SKM-1 treated with dmso at 0.1 percent for 144 hours (cell line): ENCODE results near the gene FBXO42.
"Not testable (repeated sequence)": the region's sequence is repeated elsewhere in the genome, so short reads cannot be mapped to it uniquely, and the experiment has no call there.

Experiments used
- DNase-seq: peaks from one replicate; lab custom pipeline; 2025; ENCODE audit not compliant: unreplicated experiment; lab: John Stamatoyannopoulos, UW

Gene FBXO42

DNA sequence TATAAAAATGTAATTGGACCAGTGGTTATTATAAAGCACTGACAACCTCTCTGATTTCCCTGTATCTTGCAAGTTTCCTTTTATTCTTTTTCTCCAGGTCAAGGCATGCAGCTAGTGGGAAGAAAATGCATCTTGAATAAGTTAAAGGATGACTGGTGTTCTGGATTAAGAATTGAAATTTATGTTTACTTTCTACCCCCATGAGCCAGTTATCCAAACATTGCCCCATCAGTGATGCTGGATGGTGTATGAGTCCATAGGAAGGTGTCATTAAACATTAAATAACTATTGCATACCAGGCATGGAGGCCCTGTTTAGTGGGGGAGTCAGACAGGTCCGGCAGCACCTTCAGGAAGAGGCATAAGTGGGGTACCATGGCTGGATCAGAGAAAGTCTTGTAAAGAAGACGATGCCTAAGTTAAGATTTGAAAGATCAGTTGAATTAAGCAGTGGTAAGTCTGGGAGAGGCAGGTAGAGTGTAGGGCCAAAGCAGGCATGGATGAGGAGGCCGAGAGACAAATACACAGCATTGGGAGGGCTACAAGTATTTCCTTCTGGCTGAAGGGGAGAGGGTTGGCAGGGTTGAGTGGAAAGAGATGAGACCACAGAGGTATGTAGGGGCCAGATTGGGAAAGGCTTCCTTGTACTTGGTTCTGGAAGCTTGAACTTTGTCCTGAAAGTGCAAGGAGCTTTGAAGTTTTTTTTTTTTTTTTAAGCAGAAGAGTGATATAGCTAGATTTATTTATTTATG lies 20.4 kb upstream of the FBXO42 start:
- DNase-seq: no peak

DNA sequence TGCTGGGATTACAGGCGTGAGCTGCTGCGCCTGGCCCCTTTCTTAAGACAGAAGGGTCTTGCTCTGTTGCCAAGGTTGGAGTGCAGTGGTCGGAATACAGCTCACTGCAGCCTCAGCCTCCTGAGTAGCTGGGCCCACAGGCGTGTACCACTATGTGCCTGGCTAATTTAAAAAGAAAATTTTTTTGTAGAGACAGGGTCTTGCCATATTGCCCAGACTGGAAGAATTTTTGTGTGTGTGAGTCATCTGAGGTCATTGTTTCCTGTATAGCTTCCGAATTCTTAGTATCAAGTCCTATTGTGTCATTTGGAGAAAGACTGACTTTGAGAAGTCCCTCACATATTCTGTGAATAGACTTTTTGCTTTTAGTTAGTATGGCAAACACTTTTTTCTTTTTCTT lies 19.4 kb upstream of the FBXO42 start:
- DNase-seq: no peak

DNA sequence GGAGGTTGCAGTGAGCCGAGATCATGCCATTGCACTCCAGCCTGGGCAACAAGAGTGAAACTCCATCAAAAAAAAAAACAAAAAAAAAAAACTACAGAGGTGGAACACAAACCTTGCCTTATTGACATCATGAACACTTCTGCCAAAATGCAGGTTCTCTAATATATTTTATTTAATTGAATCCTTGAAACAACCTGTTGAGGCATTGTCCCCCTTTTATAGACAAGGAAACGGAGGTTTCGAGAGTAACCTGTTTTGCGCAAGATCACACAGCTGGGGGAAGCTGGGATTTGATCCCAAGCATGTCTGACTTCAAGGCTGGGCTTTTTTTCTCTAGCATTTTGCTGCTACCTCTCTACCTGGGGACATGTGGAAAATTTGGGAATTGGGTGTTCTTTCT lies 17.5 kb upstream of the FBXO42 start:
- no peak for DNase-seq

DNA sequence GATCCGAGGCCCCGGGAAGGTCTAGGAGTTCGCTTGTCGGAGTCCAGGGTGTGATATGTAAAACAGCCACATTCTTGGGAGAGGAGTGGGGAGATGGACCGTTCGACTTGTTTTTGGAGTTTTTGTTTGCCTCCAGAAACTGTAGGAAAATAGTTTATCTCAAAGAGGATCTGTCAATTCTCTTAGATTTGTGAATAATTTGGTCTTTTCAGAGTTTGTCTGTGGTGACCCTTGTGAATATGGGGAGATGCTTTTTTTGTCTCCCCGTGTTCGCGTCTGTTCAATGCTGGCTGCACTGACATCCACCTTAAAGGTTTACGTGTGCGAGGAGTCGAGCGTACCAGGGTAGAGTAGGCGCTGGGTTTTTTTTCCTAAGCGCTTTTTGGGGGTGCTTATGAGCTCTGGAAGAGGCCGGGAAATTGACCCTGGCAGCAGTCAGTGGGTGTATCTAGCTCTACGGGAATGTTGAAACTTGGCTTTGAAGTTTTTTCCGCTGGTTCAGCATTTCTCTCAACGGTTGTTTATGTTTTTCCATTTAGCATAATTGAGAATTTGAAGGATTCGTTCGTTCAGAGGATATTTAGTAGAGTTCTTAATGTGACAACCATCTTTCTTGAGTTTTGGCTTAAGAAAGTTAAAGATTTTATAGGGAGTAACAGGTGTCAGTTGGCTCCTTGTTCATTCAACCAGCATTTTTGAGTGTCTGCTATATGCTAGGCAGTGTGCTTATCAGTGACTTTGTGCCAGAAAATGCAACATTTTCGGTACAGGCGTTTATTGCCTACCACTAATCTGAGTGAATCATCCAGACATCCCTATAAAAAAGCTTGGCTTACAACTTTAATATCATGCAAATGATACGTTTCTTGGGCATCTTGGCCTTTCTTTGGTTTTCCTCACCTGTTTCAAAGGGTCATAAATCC lies 15.9 kb upstream of the FBXO42 start:
- no peak for DNase-seq

DNA sequence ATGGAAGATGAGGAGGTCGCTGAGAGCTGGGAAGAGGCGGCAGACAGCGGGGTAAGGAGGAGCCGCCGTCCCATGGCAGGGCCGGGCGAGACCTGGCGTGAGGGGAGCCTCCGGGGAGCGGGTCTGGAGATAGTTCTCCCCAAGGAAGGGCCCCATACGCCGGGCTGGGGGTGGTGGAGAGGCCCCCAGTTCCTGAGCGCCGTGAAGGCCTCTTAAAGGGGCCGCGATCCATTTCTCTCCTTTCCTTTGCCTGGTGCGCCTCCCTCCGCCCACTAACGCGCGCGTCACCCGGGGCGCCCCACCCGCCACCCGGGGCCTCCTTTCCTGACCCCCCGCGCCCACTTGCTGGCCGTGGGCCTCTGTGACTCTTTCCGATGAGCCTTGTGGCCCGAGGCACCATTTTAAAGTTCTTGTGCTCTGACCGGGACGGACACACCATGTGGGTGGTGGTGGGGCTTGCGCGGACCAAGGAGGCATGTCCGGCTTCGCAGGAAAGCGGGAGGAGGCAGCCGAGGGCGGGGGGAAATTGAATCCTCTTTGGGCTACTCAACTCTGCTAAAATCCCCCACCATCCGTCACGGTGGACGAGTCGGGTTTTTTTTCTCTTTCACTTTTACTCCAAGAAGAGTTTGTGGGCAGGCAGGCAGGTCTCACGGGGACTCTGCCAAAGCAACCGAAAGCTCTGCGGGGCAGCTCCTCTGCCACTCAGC lies 15.1 kb upstream of the FBXO42 start:
- DNase-seq: peak; percentile 89

DNA sequence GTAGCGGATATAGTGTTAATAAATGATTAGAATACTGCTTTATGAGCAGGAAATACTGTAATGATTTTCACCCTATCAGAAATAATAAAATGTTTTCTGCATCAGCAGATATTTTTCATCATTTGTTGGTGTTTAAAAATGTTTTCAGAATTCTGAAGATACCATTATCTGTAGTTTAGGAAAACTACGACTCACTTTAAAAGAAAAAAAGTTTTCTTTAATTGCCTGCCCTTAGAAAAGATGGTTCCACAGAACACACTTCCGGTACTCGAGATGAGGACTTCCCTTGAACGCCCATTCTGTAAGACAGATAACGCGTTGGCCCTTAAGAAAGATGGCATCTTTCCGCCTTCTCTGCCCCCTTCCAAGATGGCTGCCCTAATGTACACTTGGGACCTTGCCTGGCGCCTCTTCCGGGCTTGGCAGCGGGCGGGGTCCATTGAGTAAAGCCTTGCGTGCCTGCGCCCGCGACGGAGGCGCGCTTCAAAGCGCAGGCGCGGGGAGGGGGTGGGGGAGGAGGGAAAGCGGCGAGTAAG lies 14.5 kb upstream of the FBXO42 start, which contains the start of gene SZRD1:
SZRD1 (plus strand) TSS at position 521 of the 536 bp plus-strand sequence. CDS start 16 bp downstream, outside the sequence.
- DNase-seq: peak; percentile 98

DNA sequence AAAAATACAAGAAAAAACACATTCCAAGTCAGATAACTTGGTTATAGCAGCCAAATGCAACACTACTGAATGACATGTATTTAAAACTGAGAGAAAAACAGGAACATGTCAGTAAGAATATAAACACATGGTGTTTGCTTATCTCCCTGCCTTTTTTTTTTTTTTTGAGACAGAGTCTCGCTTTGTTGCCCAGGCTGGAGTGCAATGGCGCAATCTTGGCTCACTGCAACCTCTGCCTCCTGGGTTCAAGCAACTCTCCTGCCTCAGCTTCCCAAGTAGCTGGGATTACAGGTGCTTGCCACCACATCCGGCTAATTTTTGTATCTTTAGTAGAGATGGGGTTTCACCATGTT lies 12.8 kb upstream of the FBXO42 start:
- peak; percentile 17 for DNase-seq

DNA sequence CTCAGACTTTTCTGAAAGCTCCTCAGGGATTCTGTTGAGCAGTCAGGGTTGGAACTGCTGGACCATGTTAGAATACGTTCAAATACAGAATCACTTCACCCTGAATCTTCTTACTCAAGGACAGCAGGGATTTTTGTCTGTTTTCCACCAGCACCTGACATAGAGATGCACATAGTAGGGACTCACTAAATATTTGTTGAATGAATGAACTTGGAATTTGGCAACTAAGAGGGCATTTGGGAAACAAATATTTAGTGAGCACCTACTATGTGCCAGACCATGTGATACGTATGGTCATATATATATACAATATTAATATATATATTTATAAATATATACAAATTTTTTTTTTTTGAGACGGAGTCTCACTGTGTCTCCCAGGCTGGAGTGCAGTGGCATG lies 4.6 kb upstream of the FBXO42 start:
- no peak for DNase-seq

DNA sequence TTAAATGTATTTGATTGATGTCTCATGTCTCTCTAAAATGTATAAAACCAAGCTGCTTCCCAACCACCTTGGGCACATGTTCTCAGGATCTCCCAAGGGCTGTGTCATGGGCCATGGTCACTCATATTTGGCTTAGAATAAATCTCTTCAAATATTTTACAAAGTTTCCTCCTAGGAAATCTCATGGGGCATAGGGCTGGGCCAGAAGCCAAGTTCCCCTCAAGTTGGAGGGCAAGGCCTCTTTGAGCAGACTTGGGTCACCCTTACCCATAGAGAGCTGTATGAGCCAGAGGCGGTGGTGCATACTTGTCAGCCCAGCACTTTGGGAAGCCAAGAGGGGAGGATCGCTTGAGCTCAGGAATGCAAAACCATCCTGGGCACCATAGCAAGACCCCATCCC lies 2.3 kb upstream of the FBXO42 start:
- no peak for DNase-seq

DNA sequence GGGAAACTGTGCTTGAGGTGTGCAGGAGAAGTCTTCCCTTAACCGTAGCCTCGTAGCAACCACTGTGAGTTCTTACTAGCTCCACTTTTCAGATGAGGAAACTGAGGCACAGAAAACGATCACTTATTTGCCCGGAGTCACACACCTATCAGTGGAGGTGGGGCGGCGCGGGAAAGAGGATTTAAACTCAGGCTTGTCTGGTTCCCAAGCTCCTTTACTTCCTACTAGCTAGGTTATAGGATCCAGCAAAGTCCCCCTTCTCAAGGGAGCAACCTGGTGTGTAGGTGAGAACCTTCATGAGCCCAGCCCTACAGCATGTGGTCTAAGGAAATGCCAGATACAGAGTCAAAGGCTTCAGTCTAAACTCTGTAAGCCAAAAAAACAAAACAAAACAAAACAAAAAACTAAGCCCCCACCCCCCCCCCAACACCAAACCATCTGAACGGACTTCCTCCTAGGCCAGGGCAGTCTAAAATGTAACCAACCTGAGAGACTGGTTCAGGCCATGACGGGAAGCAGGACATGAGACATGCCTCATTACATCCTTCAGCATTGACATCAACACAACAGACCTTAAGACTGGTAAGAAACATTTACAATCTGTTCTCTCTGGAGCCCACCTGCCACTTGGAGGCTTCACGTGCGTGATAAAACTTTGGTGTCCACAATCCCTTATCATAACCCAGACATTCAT lies 709 bp upstream of the FBXO42 start:
- peak; percentile 31 for DNase-seq

- no peak for DNase-seq
These were observed 755 bp downstream of the FBXO42 start for GRCh38 chr1:16351456-16351993.

DNA sequence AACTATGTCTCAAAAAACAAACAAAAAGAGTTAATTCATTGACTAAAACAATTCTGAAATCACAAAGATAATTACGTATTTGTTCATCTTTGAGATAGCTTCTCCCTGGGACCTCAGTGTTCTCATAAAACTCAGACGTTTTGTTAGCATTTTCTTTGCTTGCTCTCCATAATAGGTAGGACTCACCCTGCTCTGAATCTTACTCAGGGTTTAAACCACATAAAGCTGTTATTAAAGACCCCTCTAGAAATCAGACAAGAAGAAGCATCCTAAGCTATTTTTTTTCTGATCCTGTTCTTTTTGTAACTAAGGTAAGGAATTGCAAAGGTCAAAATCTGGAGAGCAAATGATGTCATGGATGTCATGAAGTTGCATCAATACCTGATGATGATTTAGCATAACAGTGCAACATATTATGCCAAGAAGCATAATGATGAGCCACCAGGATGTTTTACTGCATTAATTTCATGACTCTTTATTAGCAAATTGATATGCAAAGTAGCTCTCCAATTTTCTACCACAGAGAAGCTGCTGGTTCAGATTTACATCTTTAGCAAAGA lies 2.4 kb downstream of the FBXO42 start:
- DNase-seq: no peak

DNA sequence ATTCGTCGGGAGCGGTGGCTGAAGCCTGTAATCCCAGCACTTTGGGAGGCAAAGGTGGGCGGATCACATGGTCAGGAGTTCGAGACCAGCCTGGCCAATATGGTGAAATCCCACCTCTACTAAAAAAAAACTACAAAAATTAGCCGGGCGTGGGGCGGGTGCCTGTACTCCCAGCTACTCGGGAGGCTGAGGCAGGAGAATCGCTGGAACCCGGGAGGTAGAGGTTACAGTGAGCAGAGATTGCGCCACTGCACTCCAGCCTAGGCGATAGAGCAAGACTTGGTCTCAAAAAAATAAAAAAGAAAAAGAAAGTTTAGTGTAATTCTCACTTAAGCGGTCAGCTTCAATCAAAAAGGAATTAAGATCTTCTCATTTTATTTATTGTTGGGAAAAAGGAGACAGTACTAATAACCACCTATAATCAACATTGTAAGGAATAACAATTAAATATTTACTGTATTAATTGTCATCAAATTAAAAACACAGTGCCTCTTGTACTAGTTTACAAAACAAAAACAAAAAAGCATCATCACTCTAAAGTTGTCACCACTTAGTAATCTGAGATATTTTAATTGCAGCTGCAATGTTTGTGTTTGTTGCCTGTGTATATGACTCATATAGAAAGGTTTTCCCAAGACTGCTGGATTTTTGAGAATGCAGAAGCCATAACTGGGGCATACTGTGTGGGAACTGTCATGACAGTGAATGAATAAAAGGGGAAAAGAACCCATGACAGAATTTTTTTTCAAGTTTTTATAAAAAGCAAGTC lies 3.7 kb downstream of the FBXO42 start:
- no peak for DNase-seq

DNA sequence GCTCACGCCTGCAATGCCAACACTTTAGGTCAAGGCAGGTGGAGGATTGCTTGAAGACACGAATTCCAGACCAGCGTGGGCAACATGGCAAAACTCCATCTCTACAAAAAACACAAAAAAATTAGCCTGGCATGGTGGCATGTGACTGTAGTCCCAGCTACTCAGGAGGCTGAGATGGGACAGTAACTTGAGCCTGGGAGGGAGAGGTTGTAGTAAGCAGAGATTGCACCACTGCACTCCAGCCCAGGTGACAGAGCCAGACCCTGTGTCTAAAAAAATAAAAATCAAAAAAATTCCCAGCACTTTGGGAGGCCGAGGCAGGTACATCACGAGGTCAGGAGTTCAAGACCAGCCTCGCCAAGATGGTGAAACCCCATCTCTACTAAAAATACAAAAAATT lies 9.0 kb downstream of the FBXO42 start:
- not testable (repeated sequence) for DNase-seq

GRCh38 chr1:16342331-16343062 lies 9.8 kb downstream of the FBXO42 start:
- peak; percentile 1 for DNase-seq

- DNase-seq: no peak
These were observed 11.6 kb downstream of the FBXO42 start for GRCh38 chr1:16340673-16341072.

GRCh38 chr1:16338961-16339360 lies 13.3 kb downstream of the FBXO42 start:
- no peak for DNase-seq

GRCh38 chr1:16334655-16335340 lies 17.5 kb downstream of the FBXO42 start:
- no peak for DNase-seq
